NCI-H524 (cell line): ENCODE data around the gene TRPC4.

Experiments used
- DNase-seq, 2 experiments: peaks; one replicate each; lab custom pipeline; 2025; lab: John Stamatoyannopoulos, UW

Gene TRPC4

GRCh38 chr13:37869756-37870488 is at the start of gene TRPC4:
Gene TRPC4, minus strand, starts transcription at chr13:37869772. Its CDS starts 86,439 bp downstream, at chr13:37783333.
- peak; percentile 41 to 72 for DNase-seq

DNA sequence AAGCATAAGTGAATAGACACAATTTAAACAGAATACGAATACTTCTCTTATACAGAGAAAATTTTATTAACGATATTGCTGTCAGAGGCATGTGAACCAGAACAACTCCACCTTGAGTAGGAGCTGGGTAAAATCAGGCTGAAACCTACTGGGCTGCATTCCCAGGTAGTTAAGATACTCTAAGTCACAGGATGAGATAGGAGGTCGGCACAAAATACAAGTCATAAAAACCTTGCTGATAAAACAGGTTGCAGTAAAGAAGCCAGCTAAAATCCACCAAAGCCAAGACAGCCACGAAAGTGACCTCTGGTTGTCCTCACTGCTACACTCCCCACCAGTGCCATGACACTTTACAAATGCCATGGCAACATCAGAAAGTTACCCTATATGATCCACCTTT is 49.2 kb upstream of the TRPC4 start:
- no peak for DNase-seq

DNA sequence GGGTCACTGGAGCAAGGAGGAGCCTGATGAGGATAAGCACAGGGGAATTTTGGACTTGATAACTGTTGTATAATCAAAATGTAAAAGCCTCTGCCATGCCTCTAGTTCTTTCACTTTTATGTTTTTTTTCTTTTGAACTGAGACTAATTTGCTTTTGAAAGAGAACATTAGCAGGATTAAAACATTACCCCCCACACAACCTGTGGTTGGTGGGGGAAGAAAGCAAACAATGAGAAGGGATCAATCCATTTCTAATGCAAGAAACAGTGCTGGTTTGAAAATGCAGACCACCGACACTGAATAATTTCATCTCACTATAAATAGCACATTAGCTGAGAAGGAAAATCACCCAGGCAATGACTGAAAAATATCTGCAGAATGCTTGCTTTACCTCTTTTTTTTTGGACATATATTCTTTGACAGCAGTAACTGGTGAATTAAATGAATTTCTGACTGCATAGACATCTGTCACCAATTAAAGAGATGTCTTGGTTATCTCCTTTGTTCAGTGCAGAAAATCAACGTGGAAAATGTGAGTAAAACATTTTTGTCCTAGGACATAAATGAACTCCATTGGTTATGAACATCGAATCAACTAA is 48.6 kb upstream of the TRPC4 start:
- no peak for DNase-seq

DNA sequence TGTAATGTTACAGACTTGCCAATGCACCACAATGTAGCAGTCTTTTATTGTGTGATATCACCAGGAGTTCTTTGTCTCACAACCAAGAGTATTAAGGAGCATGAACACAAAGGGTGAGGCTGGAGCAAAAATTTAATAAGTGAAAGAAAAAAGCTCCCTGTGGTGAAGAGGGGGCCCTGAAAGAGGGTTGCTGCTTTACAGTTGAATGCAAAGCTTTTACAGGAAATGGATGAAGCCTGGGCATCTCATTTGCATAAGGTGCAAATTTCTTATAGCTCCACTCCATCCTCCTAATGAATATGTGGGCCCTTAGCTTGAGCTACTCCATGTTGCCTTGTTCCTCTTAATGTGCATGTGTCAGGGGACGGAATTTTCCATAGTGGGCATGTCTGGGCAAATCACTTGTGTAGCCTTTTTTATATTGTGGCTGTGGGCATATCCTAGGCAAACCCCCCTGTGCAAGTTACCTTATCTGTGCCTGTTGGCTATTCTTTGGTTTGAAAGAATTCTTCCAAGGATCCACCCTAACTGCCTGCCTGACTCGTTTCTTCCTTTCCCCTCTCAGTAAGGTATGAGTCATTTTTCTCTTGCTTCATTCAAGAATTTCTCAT is 45.3 kb upstream of the TRPC4 start:
- no peak for DNase-seq

GRCh38 chr13:37910790-37911189 is 41.2 kb upstream of the TRPC4 start:
- DNase-seq, result no peak

DNA sequence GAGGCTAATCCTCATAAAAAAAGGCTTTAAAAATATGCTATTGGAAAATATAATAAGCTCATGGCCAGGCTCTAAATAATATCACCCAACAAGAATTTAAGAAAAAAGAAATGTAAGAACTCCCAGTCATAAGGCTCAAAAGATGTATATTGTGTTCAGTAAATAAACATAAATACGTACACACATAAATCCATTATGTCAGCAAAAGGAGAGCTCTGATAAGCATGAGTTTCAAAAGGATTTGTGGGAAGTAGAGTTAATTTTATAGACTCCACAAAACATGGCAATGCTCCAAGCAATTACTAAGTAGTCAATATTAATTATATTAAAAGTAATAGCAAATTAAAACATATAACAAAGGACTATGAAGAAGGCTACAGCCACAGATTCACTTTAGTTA is 37.3 kb upstream of the TRPC4 start:
- no peak for DNase-seq

- DNase-seq, result no peak
Measured at GRCh38 chr13:37905736-37906135, 36.2 kb upstream of the TRPC4 start.

DNA sequence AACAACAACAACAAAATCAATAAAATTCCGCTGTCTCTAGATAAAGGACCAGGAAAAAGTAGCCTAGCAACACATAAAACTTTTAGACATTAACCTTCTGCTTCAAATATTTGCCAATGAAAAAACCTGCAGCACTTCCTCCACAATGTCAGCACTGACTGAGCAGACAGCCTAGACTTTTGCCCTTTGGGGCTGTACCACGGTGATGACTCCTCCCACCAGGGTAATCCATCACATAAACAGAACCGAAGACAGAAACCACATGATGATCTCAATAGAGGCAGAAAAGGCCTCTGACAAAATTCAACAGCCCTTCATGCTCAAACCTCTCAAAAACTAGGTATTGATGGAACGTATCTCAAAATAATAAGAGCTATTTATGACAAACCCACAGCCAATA is 30.2 kb upstream of the TRPC4 start:
- DNase-seq, result no peak

GRCh38 chr13:37893321-37893720 is 23.7 kb upstream of the TRPC4 start:
- no peak for DNase-seq

DNA sequence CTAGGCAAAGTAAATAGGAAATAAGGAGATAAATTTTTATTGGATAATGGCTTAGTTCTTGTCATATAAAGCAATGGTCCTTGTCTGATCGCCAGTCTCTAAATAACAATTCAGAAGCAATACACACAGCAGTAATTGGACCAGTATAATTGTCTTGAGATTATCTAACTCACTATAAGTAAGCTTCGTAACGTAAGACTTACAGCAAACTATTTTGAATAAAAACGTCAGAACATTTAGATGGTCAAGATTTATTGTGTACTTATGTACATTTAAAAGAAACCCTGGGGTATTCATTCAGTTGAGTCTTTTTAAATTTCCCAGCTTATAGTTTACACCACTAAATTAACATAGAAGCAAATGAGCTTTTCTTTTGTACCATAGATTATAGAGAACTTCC is 20.2 kb upstream of the TRPC4 start:
- no peak for DNase-seq

DNA sequence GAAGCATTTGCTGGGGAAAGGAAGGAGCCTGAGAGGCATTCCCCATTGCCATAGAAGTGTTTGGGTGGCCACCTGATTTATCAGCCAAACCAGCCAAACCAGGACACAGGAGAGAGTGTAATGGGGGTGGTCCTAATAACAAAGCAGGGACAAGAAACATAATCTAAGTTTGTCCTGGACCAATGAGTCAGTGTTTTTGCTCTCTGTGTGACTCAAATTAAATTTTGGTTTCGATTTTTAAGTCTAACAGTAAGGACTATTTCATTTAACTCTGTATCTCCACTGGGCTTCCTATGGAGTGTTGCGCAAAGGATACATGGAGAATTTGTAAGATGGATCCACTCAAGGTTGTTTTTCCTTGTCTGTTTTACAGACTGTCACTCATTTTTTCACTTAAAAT is 19.5 kb upstream of the TRPC4 start:
- DNase-seq, result no peak

GRCh38 chr13:37886879-37887278 is 17.3 kb upstream of the TRPC4 start:
- DNase-seq, result no peak

GRCh38 chr13:37884674-37885073 is 15.1 kb upstream of the TRPC4 start:
- no peak for DNase-seq

GRCh38 chr13:37884026-37884425 is 14.5 kb upstream of the TRPC4 start:
- no peak for DNase-seq

DNA sequence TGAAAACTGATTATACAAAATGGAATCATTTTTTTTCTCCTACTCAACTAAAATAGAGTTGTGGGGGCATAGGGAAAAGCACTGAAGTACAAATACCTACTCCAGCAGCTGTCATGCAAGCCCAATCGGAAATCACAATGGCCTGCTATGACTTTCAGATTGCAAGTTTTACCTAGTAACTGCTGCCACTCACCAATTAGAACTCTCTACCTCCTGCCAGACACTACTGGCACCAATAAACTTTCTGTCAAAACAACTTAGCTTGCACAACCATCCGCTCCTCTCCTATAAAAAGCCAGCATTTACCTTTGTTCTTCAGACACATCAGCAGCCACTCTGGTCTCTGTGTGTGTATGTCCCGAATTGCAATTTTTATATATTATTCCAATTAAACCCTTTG is 9.3 kb upstream of the TRPC4 start:
- DNase-seq, result no peak

DNA sequence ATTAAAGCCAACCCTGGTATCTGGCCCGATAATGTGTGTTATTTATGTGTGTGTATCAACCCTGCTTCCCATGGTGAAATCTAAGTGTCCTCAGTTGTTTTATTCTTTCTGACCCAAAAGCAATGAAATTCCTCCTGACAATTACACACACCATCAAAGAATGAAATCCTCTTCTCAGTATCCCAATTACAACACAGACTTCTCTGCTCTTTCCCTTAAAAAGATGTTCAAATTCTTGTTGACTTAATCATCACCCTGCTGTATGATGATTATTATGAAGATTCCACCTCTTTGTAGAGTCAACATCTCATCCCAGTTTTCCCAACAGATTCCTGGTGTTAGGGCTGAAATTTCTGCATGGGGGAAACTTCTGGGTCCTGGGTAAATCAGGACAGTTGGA is 8.9 kb upstream of the TRPC4 start:
- no peak for DNase-seq

- no peak for DNase-seq
Measured at GRCh38 chr13:37870895-37871550, 1.5 kb upstream of the TRPC4 start.

DNA sequence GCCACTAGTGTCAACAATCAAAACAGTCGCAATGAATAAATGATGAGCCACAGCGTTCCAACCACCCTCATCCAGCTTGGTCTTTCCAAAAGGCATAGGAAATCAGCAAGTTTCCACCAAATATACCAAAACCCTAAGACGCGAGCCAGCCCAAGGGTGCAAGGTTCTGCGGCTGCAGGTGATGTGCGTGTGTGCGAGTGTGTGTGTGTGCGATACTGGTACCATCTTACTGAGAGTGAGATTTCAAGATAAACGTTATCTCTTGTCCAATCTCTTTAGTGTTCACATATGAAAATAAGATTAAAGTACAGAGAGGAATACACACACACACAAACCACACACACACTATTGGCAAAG is 895 bp upstream of the TRPC4 start:
- no peak for DNase-seq

GRCh38 chr13:37869506-37869755 is 141 bp downstream of the TRPC4 start:
- peak in 1 of 2 experiments; percentile 26 for DNase-seq

DNA sequence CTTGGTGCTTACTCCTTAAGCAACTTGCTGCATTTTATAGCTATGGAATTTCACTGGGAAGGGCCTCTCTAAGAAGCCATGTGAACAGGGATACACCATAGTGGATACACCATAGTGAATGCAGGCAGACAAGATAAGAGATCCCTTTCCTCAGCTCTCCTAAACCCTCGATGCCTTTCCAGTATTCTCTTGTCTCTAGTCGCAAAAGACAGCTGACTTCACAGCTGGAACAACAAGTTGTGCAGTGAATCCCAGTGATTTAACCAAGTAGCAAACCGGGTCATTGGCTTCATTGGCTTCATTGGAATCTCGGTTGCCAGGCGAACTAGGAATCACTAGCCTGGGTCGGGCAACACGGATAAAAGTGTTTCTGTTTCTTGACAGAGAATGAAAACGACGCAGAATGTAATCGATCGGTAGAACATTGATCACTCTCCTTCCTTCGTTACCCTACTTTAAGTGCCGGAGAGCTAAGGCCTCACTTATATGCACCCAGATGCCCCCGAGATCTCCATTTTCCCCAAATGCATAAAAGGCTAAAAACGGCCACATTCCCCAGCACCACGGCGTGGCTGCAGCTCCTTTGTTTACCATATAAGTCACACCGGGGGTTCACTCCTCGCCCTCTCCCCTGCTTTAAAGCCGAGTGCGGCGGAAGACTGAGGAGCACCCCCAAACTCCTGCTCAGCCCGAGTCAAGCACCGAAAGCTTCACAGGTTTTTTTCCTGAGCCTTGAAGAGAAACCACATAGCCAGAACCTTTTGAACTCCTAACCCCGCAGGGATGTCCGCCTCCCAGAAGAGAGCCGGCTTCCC is 674 bp downstream of the TRPC4 start:
- peak in 1 of 2 experiments; percentile 9 for DNase-seq

DNA sequence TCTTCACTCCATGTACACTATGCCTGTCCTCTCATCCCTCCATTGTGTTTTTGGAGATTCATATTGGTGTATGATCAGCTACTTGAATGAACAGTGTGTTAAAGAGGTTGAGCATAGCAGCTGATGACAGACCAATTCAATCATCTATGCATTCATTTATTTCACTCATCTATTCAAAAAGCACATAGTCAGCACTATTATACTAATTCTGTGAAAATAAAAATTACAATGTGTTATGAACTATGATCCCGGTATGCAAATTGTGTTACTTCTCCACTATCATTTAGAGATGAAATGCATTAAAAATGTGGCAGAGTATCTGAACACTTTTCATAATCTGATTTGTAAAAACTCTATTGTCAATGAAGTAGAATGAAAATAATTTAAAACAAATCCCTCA is 5.9 kb downstream of the TRPC4 start:
- DNase-seq, result no peak

DNA sequence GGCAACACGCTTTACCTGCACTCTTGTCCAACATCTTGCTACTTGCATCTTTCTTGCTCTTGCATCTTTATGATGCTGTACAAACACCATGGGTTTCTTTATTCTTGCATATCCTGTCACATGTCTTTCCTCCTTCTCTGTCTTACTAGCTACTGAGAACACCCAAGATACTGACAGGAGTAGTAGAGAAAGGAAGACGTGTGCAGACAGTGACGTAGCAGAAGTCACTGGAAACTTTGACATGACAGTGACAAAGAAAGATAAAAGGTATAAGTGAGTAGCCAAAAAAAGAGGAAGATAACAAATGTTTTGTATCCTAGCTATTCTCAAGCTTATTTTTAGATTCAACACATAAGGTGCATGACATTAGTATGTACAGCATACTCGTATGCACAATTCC is 34.2 kb downstream of the TRPC4 start:
- DNase-seq, result no peak

GRCh38 chr13:37833411-37833810 is 36.2 kb downstream of the TRPC4 start:
- DNase-seq, result no peak
